GM12892 (cell line): ENCODE measurements around the gene ANKRD11.

Source experiments
- POLR2A ChIP-seq: IDR thresholded peaks from 2 replicates; pipeline ENCODE4 v1.6.1; 2011; ENCODE audit warnings: low read depth, low read length, control low read depth
- POLR2AphosphoS5 ChIP-seq: IDR thresholded peaks from 2 replicates; pipeline ENCODE4 v1.6.1; 2011; ENCODE audit warnings: low read depth, low read length, control low read depth

DNA sequence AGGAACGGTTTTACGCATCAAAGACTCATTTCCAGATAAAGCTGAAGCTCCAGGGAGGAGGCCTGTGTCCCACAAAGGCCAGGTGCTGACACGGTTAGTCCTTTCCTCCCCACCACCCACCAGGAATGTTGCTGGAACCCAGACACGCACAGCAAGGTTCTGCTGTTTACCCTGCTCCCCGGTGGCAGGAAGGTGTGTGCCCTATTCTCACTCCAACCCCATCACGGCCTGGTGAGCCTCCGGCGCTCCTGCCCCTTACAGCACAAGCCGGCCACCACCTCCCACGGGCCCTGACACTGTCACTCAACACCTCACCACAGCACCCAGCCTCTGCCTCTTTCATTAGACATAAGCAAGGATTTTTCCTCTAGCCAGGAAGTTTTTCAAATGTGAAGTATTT lies 47.8 kb downstream of the ANKRD11 start:
- TF ChIP-seq POLR2AphosphoS5 (no peak), POLR2A (no peak)
